Measurements from ENCODE around the gene CXCL8. TPM values are rescaled to one million over a fixed set of nuclear protein-coding genes. Genes with fewer than 3 reads are reported as not detected.

The CXCL8 gene
- polyA plus RNA-seq, 1 donor from 2014 or later = not detected

DNA sequence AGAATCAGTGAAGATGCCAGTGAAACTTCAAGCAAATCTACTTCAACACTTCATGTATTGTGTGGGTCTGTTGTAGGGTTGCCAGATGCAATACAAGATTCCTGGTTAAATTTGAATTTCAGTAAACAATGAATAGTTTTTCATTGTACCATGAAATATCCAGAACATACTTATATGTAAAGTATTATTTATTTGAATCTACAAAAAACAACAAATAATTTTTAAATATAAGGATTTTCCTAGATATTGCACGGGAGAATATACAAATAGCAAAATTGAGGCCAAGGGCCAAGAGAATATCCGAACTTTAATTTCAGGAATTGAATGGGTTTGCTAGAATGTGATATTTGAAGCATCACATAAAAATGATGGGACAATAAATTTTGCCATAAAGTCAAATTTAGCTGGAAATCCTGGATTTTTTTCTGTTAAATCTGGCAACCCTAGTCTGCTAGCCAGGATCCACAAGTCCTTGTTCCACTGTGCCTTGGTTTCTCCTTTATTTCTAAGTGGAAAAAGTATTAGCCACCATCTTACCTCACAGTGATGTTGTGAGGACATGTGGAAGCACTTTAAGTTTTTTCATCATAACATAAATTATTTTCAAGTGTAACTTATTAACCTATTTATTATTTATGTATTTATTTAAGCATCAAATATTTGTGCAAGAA is 2.3 kb downstream of the CXCL8 start:
- Histone ChIP-seq H3K4me2 (ENCODE audit: low read length) (no peak overlapping the region), H3K27ac (ENCODE audit: low read length) (no peak overlapping the region), H3K4me3 (ENCODE audit: low read length) (no peak overlapping the region), H3F3A (ENCODE audit: insufficient read depth, low read length, poor library complexity, severe bottlenecking) (no peaks in the 10 kb centered on the region), H2AFZ (ENCODE audit: low read depth, low read length) (no peak overlapping the region), H3K9ac (ENCODE audit: low read length) (no peak overlapping the region), H3K36me3 (ENCODE audit: insufficient read depth, low read length) (no peaks in the 10 kb centered on the region), H3K9me2 (ENCODE audit: insufficient read depth, low read length) (no peaks in the 10 kb centered on the region), H3K9me3 (ENCODE audit: low read length) (no peaks in the 10 kb centered on the region), H4K20me1 (ENCODE audit: insufficient read depth) (no peaks in the 10 kb centered on the region), H3K79me2 (replicated peaks; ENCODE audit: insufficient read depth, low read length) (no peaks in the 10 kb centered on the region), H3K27me3 (ENCODE audit: insufficient read depth, low read depth, low read length) (no peaks in the 10 kb centered on the region)
- no peak for TF ChIP-seq SMC3 (conservative IDR thresholded peaks at IDR 0.05; ENCODE audit: poor library complexity)
- no peak for TF ChIP-seq MXI1 (conservative IDR thresholded peaks at IDR 0.05; ENCODE audit: poor library complexity, severe bottlenecking)
- TF ChIP-seq, protein P1, sequence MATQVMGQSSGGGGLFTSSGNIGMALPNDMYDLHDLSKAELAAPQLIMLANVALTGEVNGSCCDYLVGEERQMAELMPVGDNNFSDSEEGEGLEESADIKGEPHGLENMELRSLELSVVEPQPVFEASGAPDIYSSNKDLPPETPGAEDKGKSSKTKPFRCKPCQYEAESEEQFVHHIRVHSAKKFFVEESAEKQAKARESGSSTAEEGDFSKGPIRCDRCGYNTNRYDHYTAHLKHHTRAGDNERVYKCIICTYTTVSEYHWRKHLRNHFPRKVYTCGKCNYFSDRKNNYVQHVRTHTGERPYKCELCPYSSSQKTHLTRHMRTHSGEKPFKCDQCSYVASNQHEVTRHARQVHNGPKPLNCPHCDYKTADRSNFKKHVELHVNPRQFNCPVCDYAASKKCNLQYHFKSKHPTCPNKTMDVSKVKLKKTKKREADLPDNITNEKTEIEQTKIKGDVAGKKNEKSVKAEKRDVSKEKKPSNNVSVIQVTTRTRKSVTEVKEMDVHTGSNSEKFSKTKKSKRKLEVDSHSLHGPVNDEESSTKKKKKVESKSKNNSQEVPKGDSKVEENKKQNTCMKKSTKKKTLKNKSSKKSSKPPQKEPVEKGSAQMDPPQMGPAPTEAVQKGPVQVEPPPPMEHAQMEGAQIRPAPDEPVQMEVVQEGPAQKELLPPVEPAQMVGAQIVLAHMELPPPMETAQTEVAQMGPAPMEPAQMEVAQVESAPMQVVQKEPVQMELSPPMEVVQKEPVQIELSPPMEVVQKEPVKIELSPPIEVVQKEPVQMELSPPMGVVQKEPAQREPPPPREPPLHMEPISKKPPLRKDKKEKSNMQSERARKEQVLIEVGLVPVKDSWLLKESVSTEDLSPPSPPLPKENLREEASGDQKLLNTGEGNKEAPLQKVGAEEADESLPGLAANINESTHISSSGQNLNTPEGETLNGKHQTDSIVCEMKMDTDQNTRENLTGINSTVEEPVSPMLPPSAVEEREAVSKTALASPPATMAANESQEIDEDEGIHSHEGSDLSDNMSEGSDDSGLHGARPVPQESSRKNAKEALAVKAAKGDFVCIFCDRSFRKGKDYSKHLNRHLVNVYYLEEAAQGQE (IDR thresholded peaks at IDR 0.05; ENCODE audit: borderline replicate concordance) = no peak
- TF ChIP-seq EZH2 (IDR thresholded peaks at IDR 0.05; ENCODE audit: borderline replicate concordance, insufficient read depth, low read length, poor library complexity, severe bottlenecking) = no peak

DNA sequence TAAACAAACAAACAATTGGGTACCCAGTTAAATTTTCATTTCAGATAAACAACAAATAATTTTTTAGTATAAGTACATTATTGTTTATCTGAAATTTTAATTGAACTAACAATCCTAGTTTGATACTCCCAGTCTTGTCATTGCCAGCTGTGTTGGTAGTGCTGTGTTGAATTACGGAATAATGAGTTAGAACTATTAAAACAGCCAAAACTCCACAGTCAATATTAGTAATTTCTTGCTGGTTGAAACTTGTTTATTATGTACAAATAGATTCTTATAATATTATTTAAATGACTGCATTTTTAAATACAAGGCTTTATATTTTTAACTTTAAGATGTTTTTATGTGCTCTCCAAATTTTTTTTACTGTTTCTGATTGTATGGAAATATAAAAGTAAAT is 2.9 kb downstream of the CXCL8 start:
- no peak overlapping the region for H3K4me2 ChIP-seq (ENCODE audit: low read length)
- H3K9ac ChIP-seq (ENCODE audit: low read length) = no peak overlapping the region
- no peaks in the 10 kb centered on the region for H3F3A ChIP-seq (ENCODE audit: insufficient read depth, low read length, poor library complexity, severe bottlenecking)
- H3K4me3 ChIP-seq (ENCODE audit: low read length) = no peak overlapping the region
- H4K20me1 ChIP-seq (ENCODE audit: insufficient read depth) = no peaks in the 10 kb centered on the region
- no peaks in the 10 kb centered on the region for H3K9me3 ChIP-seq (ENCODE audit: low read length)
- H3K79me2 ChIP-seq (replicated peaks; ENCODE audit: insufficient read depth, low read length) = no peaks in the 10 kb centered on the region
- H3K9me2 ChIP-seq (ENCODE audit: insufficient read depth, low read length) = no peaks in the 10 kb centered on the region
- H2AFZ ChIP-seq (ENCODE audit: low read depth, low read length) = no peak overlapping the region
- TF ChIP-seq MXI1 (conservative IDR thresholded peaks at IDR 0.05; ENCODE audit: poor library complexity, severe bottlenecking) = no peak
- TF ChIP-seq, protein P2, sequence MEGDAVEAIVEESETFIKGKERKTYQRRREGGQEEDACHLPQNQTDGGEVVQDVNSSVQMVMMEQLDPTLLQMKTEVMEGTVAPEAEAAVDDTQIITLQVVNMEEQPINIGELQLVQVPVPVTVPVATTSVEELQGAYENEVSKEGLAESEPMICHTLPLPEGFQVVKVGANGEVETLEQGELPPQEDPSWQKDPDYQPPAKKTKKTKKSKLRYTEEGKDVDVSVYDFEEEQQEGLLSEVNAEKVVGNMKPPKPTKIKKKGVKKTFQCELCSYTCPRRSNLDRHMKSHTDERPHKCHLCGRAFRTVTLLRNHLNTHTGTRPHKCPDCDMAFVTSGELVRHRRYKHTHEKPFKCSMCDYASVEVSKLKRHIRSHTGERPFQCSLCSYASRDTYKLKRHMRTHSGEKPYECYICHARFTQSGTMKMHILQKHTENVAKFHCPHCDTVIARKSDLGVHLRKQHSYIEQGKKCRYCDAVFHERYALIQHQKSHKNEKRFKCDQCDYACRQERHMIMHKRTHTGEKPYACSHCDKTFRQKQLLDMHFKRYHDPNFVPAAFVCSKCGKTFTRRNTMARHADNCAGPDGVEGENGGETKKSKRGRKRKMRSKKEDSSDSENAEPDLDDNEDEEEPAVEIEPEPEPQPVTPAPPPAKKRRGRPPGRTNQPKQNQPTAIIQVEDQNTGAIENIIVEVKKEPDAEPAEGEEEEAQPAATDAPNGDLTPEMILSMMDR (IDR thresholded peaks at IDR 0.05; ENCODE audit: poor library complexity, severe bottlenecking) = no peak
- TF ChIP-seq EP300 (conservative IDR thresholded peaks at IDR 0.05; ENCODE audit: poor library complexity, severe bottlenecking) = no peak
- TF ChIP-seq POLR2AphosphoS5 (IDR thresholded peaks at IDR 0.05) = no peak
- no peak for TF ChIP-seq RAD21 (conservative IDR thresholded peaks at IDR 0.05)
- TF ChIP-seq, protein P1 (IDR thresholded peaks at IDR 0.05; ENCODE audit: borderline replicate concordance) = no peak
- TF ChIP-seq SMC3 (conservative IDR thresholded peaks at IDR 0.05; ENCODE audit: poor library complexity) = no peak
- TF ChIP-seq TAF1 (IDR thresholded peaks at IDR 0.05; ENCODE audit: low read depth) = no peak
- no peak for TF ChIP-seq EZH2 (IDR thresholded peaks at IDR 0.05; ENCODE audit: borderline replicate concordance, insufficient read depth, low read length, poor library complexity, severe bottlenecking)
- H3K27me3 ChIP-seq (ENCODE audit: insufficient read depth, low read depth, low read length) = no peaks in the 10 kb centered on the region
- no peak overlapping the region for H3K27ac ChIP-seq (ENCODE audit: low read length)
- no peaks in the 10 kb centered on the region for H3K36me3 ChIP-seq (ENCODE audit: insufficient read depth, low read length)

Measured in neural cell (in vitro differentiated cells).